GM12864 (cell line): ENCODE results near the gene SHROOM3.
A peak's percentile ranks its signal among the peaks of the same experiment; 100 is the strongest.

Experiments
- DNase-seq: peaks from one replicate; pipeline ENCODE4 v3.0.0-alpha.2; 2011; ENCODE audit warnings: low read depth
- H3K4me3 ChIP-seq: 2 replicates; pipeline ENCODE4 v1.5.1; 2011; ENCODE audit warnings: mild to moderate bottlenecking, low read depth, low read length, control low read depth
- CTCF ChIP-seq: IDR thresholded peaks from 2 replicates; pipeline ENCODE4 v1.5.1; 2011; ENCODE audit warnings: low read depth, mild to moderate bottlenecking, moderate library complexity, low read length, control low read depth, inconsistent platforms; ENCODE audit errors: missing control alignments

SHROOM3 gene

DNA sequence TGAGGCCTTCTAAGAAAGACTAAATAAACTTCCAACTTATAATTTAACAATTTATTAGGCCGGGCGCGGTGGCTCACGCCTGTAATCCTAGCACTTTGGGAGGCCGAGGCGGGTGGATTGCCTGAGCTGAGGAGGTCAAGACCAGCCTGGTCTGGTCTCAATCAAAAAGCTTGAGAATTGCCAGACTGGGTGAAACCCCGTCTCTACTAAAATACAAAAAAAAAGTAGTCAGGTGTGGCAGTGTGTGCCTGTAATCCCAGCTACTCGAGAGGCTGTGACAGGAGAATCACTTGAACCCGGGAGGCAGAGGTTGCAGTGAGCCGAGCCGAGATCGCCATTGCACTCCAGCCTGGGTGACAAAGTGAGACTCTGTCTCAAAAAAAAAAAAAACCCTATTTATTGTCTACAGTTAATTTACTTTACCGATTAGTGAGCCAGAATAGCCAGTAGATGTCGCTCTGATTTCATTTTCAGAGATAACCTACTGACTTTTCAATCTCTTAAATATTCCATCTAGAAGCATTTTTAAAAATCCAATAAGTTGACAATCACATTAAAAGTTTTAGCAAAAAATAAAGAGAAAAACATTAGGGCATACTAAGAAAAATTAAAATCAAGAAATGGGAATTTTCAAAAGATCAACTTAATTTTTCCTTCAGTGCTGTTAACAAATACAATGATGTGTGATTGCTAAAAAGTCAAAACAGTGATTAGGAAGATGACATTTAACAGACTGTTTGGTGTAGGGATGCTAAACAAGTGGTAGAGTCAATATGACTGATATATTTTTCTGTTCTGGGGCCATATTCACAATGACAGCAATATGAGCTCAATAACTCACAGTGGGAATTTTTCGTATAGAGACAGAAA lies 4.3 kb upstream of the SHROOM3 start:
- TF ChIP-seq CTCF, result peak; percentile 42
- DNase-seq, result peak; percentile 13
- no peak overlapping the region for H3K4me3 ChIP-seq

DNA sequence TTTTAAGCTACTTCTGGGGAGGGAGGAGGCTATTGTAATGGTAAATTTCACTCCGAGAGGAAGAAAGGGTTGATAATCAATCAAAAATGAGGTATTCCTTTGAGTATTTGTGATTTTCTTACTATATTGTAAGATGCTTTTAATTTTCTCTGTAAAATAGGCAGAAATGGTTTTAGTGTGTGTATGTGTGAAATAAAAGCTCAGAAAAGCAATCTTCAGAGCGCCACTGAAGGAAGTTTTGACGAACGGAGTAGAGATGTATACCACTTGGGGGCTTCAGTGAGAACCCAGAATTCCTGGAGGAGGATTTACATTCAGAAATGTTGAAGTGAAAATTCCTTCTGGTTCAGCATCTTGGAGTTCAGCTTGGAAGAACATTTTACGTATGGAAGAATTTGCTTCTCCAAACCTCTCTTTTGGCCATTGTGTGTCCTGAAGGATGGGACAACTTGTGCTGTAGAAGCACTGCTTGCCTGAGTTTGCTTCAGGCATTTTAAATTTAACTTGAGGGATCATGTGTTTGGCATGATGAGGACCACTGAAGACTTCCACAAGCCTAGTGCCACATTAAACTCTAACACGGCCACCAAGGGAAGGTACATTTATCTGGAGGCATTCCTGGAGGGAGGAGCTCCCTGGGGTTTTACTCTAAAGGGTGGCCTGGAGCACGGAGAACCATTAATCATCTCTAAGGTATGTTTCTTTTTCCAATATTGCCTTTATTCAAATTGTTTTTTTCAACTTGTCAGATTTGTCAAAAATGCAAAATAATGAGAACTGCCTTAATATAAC lies 695 bp downstream of the SHROOM3 start:
- no peak overlapping the region for H3K4me3 ChIP-seq
- TF ChIP-seq CTCF, result no peak
- DNase-seq, result no peak

- DNase-seq, result no peak
- no peak for TF ChIP-seq CTCF
- no peak overlapping the region for H3K4me3 ChIP-seq
These were observed 4.5 kb downstream of the SHROOM3 start for GRCh38 chr4:76439491-76439890.

DNA sequence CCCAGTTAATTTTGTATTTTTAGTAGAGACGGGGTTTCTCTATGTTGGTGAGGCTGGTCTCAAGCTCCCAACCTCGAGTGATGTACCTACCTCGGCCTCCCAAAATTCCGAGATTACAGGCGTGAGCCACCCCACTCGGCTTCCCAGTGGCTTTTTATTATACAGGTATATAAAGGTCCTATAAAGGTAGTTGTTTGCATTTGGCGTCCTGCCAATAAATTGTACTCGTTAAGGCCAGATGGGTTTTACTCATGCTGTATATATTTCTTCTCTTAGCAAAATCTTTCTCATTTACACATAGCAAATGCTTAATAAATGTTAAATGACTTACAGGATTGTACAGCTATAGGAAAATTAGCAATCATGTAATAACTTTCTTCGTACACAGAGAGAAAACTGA lies 6.9 kb downstream of the SHROOM3 start:
- TF ChIP-seq CTCF, result no peak
- no peak overlapping the region for H3K4me3 ChIP-seq
- DNase-seq, result no peak

DNA sequence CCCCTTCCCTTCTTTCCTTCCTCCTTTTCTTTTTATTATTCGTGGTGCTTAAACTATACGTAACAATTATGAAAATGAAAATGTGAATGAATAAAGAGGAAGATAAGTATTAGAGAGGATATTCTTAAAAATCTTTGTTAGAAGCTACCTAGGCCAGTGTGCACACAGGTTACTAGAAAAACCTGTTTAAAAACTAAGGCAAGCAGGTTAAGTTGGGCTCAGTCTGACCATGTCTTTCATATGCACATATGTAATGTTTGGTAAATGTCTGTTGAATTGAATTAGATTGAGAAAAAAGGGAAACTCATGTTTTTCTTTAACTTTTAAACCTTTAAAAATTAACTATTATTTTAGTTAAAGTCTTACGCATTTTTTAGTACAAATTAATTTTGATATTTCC lies 7.8 kb downstream of the SHROOM3 start:
- no peak overlapping the region for H3K4me3 ChIP-seq
- TF ChIP-seq CTCF, result no peak
- no peak for DNase-seq

DNA sequence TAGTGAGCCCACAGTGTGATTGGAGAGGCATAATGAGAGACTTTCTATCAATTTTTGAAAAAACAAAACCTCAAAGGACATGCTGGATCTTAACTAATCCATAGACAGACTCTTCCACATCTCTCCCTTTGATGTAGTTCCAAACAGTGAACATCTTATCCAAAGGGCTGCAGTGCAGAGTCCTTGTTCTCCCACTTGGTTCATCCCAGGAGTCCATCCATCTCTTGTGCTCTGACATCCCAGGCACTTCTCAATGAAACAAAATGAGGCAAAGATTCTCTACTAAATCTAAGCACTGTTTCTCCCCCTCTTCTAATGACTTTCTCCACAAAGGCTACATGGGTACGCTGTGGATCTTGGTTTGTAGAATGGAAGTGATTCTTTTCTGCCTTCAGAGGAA lies 8.3 kb downstream of the SHROOM3 start:
- TF ChIP-seq CTCF, result no peak
- H3K4me3 ChIP-seq, result no peak overlapping the region
- DNase-seq, result no peak

DNA sequence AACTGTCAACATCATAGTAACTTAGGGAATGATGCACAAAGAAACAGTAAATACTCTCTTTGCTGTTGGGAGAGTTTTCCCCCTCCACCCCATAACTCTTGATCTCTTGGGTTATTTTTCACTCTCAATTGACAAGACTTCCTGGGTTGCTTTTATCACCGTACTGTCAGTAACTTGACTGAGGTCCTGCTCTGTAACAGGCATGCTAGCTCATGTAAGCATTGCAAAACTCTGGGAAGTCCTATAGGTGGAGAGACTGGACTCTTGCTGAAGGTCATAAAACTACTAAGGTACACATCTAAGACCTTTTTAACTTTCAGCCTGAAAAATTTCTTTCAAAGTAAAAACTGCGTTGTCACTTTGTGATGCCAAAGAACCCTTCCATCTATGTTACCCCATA lies 10.9 kb downstream of the SHROOM3 start:
- no peak for DNase-seq
- no peak for TF ChIP-seq CTCF
- no peak overlapping the region for H3K4me3 ChIP-seq
